ENCODE results near the gene A4GALT.
"Not testable (repeated sequence)": the region's sequence is repeated elsewhere in the genome, so short reads cannot be mapped to it uniquely, and the experiment has no call there.

- TF ChIP-seq CTCF (IDR thresholded peaks at IDR 0.05; ENCODE audit: insufficient read depth, low read length, poor library complexity, severe bottlenecking); EZH2phosphoT487 (conservative IDR thresholded peaks at IDR 0.05; ENCODE audit: low read length): not testable (repeated sequence)
Measured at GRCh38 chr22:42740320-42740719, 19.6 kb upstream of the A4GALT start.
